Measurements from ENCODE around the gene RXRA. TPM values are rescaled to one million over a fixed set of nuclear protein-coding genes. Genes with fewer than 3 reads are reported as not detected.

RXRA gene
- total RNA-seq, 4 donors from 2014 or later: 41.8 to 83.1 (median 50.4) TPM

- intact Hi-C loops (cut with DNase I): no loop called here
- Histone ChIP-seq H3K36me3 (no peaks in the 10 kb centered on the region), H3K9me3 (no peaks in the 10 kb centered on the region), H3K27me3 (no peaks in the 10 kb centered on the region), H3K27ac (peak overlapping the region; percentile 89 to 96 (median 94)), H3K4me1 (peaks cover 98 to 100% (median 100%) of the 10 kb centered on the region in 3 donors), H3K4me3 (peak overlapping the region in 3 of 4 donors; percentile 12 to 50 (median 28))
- TF ChIP-seq CTCF (IDR thresholded peaks at IDR 0.05) (no peak), POLR2A (IDR thresholded peaks at IDR 0.05) (no peak)
- DNase-seq: no peak
- 17 to 60% methylated on average over 2 to 8 of the region's 38 CpGs for WGBS, 2 donors
Observed at GRCh38 chr9:134375430-134376385, 49.5 kb downstream of the RXRA start.

GRCh38 chr9:134376386-134377142, 50.3 kb downstream of the RXRA start:
- intact Hi-C loops (cut with DNase I): no loop called here
- Histone ChIP-seq H3K4me3 (peak overlapping the region in 2 of 4 donors; percentile 28 to 50), H3K36me3 (no peaks in the 10 kb centered on the region), H3K27me3 (no peaks in the 10 kb centered on the region), H3K27ac (peak overlapping the region; percentile 89 to 96 (median 94)), H3K9me3 (no peaks in the 10 kb centered on the region), H3K4me1 (peaks cover 98 to 100% (median 100%) of the 10 kb centered on the region in 3 donors)
- WGBS, 2 donors: 34 to 61% methylated on average over 10 of the region's 27 CpGs
- DNase-seq: no peak
- TF ChIP-seq CTCF (IDR thresholded peaks at IDR 0.05): no peak
- no peak for TF ChIP-seq POLR2A (IDR thresholded peaks at IDR 0.05)

- H3K27me3 ChIP-seq: no peaks in the 10 kb centered on the region
- WGBS, 2 donors: 45 to 100% methylated on average over 2 to 3 of the region's 8 CpGs
- peak overlapping the region; percentile 89 to 96 (median 94) for H3K27ac ChIP-seq
- peaks cover 99 to 100% (median 100%) of the 10 kb centered on the region in 3 donors for H3K4me1 ChIP-seq
- DNase-seq: no peak
- no peaks in the 10 kb centered on the region for H3K36me3 ChIP-seq
- no peak overlapping the region for H3K4me3 ChIP-seq
- intact Hi-C loops (cut with DNase I): no loop called here
- H3K9me3 ChIP-seq: no peaks in the 10 kb centered on the region
- no peak for TF ChIP-seq CTCF (IDR thresholded peaks at IDR 0.05)
- TF ChIP-seq POLR2A (IDR thresholded peaks at IDR 0.05): no peak
Observed at GRCh38 chr9:134377143-134377484, 50.9 kb downstream of the RXRA start.

- Histone ChIP-seq H3K27me3 (no peaks in the 10 kb centered on the region), H3K36me3 (peaks cover 0 to 4% (median 0%) of the 10 kb centered on the region in 3 donors), H3K27ac (peak overlapping the region; percentile 89 to 96 (median 94)), H3K4me3 (peak overlapping the region in 1 of 4 donors; percentile 6), H3K4me1 (peaks cover 99 to 100% (median 100%) of the 10 kb centered on the region in 3 donors), H3K9me3 (no peaks in the 10 kb centered on the region)
- 72% methylated on average over 2 of the region's 17 CpGs; no CpG with 5 or more reads in 1 of the 2 donors for WGBS, 2 donors
- no peak for DNase-seq
- TF ChIP-seq CTCF (IDR thresholded peaks at IDR 0.05) (no peak), POLR2A (IDR thresholded peaks at IDR 0.05) (no peak)
- intact Hi-C loops (cut with DNase I): no loop called here
Observed at GRCh38 chr9:134377976-134378375, 51.7 kb downstream of the RXRA start.
